ENCODE measurements around the gene CHAC1.

GRCh38 chr15:40988156-40988555 lies 34.9 kb downstream of the CHAC1 start:
- TF ChIP-seq EZH2 (IDR thresholded peaks at IDR 0.05; ENCODE audit: low read depth) (no peak), CTCF (conservative IDR thresholded peaks at IDR 0.05) (no peak)

All from PC-9 (cell line).